IPS DF 4.7 (cell line): ENCODE results near the gene STARD3NL.

Experiments
- DNase-seq: peaks from one replicate; pipeline ENCODE4 v3.0.0-alpha.2; 2013; ENCODE audit warnings: low spot score; ENCODE audit errors: extremely low read depth

Gene STARD3NL

DNA sequence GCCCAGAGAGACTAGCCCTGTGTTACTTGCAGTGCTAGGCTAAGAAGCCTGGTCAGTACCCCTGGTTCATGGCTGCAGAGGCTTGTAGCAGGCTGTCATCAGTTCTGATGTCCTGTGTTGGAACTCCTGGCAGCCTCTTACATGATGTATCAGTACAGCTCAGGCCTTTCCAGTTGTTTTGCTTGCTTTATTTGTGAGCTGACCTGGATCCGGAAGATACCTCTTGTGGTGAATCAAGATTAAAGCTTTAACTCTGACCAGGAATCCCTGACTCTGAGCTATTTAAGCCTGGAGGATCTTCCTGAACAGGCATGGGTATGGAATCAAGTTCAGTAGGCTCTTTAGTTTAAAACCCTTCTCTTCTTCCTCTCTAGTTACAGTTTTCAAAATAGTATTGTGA is 4.4 kb downstream of the STARD3NL start:
- DNase-seq = no peak

- no peak for DNase-seq
These were observed 7.6 kb downstream of the STARD3NL start for GRCh38 chr7:38185395-38186307.

DNA sequence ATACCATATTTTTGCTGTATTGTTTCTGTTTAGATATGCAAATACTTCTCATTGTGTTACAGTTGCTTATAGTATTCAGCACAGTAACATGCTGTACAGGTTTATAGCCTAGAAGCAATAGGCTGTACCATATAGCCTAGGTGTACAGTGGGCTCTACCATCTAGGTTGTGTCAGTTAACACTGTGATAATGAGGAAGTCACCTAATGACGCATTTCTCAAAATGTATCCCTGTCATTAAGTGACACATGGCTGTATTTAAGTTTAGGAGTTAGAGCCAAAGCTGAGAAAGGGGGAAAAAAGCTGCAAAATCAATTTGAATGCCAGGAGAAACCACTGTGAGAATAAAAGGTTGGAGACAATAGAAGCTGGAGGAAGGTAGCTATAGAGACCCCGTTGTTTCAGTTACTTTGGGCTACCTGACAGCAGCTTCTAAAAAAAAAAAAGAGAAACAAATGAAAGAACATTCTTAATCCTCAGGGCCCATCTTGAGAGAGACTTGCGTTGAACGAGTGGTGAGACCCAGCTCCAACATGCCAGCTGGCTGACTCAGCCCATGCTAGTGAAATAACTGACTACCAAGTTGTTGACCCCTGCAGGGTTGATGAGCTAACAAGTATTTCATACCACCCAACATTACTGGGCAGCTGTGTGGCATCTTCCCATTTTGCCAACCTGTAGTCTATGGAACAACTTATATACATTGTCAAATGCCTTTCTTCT is 8.7 kb downstream of the STARD3NL start:
- DNase-seq = no peak

GRCh38 chr7:38187794-38188440 is 9.9 kb downstream of the STARD3NL start:
- no peak for DNase-seq

DNA sequence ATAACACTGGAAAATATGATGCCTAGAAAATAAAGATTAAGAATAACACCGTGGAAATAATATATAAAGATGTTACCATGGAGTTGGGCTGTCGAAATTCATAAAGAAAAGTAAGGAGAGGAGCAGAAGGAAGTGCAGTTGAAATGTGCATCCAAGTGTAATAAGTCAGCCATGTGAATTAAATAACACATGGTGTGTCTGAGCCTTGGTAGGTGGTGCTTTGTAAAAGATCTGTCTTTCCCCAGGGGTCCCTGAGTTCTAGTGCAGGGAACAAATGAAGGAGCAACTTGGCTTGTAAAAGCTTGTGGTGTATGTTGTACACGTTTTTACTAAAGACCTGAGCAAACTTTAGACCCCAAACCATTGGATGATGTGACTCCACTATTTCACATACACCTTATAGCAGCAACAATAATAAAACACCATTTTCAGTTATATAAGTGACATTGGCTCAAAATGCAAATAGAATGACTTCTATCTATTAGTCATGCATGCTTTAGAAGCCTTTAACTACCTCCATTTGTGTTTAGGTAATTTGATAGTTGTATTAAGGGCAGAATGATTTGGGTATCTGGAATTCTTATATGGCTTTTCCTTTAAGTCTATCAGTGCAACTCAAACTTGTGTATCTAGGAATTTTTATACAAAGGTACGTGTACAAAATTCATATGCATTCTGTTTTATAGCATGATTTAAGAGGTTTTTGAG is 11.3 kb downstream of the STARD3NL start:
- DNase-seq = no peak

- no peak for DNase-seq
These were observed 12.0 kb downstream of the STARD3NL start for GRCh38 chr7:38190011-38190410.

- DNase-seq = no peak
These were observed 13.7 kb downstream of the STARD3NL start for GRCh38 chr7:38191791-38192190.

- no peak for DNase-seq
These were observed 14.3 kb downstream of the STARD3NL start for GRCh38 chr7:38192327-38192726.

DNA sequence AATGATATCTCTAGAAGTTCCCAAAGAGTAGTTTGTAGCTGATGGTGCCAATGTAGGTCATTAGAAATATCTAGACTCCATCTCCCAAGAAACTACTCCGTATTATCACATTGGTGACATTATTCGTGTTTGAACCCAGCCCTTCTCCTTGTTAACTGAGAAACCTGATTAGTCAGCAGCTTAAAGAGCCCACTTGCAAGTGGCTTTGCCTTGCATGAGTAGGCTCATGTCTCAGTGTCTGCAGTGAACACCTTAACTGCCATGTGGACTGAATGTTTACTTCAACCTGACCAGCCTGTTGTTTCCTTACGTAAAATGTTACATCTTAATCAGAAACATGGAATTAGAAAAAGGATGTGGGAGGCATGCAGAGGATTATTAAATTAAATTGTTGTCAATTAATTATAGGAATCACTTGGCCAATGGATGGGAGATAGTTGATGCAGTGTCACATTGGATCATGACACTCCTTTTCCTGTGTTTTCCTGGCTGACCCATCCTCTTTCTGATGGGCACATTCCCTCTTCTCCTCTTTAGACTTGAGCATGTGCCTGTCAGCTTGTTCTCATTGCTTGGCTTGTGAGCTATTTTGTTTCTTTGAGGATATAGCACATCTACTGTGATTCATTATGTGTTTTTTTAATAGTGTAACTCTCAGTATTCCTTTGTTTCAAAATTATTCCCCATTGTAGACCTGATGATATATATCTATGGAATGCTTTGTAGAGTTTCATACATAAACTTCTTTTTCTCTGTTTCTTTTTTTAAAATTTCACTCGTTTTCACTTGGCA is 18.0 kb downstream of the STARD3NL start:
- no peak for DNase-seq

- DNase-seq = no peak
These were observed 20.3 kb downstream of the STARD3NL start for GRCh38 chr7:38198366-38198765.

- DNase-seq = no peak
These were observed 21.1 kb downstream of the STARD3NL start for GRCh38 chr7:38199154-38199553.

- DNase-seq = no peak
These were observed 21.7 kb downstream of the STARD3NL start for GRCh38 chr7:38199782-38200181.

DNA sequence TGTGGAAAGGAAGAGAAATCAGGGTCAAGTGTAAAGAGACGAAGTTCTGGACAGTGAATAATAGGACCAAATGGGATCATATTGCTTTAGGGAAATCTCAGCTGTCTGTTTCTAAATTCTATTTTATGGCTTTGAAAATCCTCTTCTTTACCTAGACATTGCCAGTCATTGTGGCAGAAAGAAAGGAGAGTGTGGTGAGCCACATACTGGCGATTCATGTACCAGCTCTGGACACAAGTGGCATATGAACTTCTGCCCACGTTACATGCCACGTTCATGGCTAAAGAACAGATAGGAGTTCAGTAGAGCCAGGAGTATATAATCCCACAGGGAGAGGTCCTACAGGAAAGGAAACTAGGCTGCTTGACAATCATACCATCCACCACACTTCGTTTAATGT is 28.0 kb downstream of the STARD3NL start:
- DNase-seq = no peak

DNA sequence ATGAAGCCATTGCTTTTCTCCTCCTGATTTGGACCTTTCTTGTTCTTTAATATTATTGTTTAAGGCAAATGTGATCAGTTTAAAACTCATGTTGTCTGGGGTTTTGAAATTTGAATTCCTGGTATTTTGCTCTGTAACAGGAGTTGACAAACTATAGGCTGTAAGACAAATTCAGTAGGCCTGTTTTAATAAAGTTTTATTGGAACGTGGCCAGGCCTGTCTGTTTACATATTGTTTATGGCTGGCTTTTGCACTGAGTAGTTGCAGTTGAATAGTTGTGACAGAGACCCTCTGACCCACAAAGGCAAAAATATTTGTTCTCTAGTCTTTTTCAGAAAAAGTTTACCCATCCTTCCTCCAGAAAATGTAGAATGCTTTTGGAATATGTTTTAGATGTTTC is 29.8 kb downstream of the STARD3NL start:
- DNase-seq = no peak

- DNase-seq = no peak
These were observed 33.4 kb downstream of the STARD3NL start for GRCh38 chr7:38211486-38211885.

- DNase-seq = no peak
These were observed 33.9 kb downstream of the STARD3NL start for GRCh38 chr7:38211940-38212339.

DNA sequence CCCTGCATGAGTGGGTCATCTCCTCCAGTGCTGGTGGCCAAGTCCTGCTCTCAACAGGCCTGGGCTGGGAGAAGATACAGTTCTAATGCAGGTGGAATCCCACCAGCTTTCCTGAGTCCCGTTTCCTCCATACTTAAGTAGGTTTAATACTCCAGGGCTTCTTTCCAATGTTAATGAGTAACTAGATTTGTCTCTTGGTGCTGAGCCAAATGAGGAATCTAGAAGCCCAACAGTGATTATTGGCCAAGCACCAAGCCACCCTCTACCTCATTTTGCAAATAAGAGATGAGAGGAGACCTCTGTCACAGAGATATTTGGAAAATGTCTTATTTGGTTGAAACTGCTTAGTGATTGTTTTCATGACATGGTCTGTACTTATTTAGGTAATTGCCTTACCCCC is 37.1 kb downstream of the STARD3NL start:
- no peak for DNase-seq

GRCh38 chr7:38215735-38216670 is 38.0 kb downstream of the STARD3NL start:
- DNase-seq = peak; percentile 38

DNA sequence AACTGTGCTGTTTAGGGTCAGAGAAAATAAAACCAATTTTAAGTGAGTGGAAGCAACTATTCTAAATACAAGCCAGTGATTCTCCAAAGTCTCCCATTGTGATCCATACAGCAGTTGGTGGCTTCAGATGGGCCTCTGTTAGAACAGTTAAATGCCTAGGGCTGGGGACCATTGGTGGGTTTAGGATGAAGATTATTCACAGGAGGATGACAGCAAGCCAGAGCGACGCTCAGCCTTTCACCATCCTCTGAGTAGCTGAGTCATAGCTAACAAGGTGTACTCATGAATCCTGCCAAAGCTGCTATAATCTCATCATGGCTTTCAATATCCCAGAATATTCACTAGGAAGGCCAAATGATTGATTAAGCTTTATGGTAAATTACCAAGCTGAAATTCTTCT is 39.6 kb downstream of the STARD3NL start:
- DNase-seq = no peak

DNA sequence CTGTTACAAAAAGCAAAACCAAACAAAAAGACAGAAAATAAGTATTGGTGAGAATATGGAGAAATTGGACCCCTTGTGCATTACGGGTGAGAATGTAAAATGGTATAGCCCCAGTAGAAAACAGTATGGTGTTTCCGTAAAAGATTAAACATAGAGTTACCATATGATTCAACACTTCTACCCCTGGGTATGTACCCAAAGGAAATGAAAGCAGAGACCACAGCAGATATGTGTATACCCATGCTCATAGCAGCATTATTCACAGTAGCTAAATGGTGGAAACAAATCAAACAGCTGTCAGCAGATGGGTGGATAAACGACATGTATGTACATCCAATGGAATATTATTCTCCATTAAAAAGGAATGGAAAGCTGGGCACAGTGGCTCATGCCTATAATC is 42.4 kb downstream of the STARD3NL start:
- DNase-seq = no peak
